Mesothelial cell of epicardium (in vitro differentiated cells): ENCODE results near the gene FAXC. TPM values are rescaled to one million over a fixed set of nuclear protein-coding genes. Genes with fewer than 3 reads are reported as not detected.

Experiments used
- DNase-seq, 2 experiments: peaks; one replicate each; pipeline ENCODE4 v3.0.0; 2021; ENCODE audit warnings: low spot score in 2 of 2; ENCODE audit not compliant: unreplicated experiment in 2 of 2
- H3K27ac Mint-ChIP-seq: 2 replicates; pipeline ENCODE4 v1.8.0; 2021; ENCODE audit warnings: mixed read lengths
- H3K27me3 Mint-ChIP-seq: 2 replicates; pipeline ENCODE4 v1.8.0; 2021; ENCODE audit warnings: low read depth, mixed read lengths
- H3K36me3 Mint-ChIP-seq: 2 replicates; pipeline ENCODE4 v1.8.0; 2021; ENCODE audit warnings: mixed read lengths
- H3K4me1 Mint-ChIP-seq: 2 replicates; pipeline ENCODE4 v1.8.0; 2021; ENCODE audit warnings: mixed read lengths
- H3K4me3 Mint-ChIP-seq: 2 replicates; pipeline ENCODE4 v1.8.0; 2021; ENCODE audit warnings: mild to moderate bottlenecking, moderate library complexity, mixed read lengths
- H3K9me3 Mint-ChIP-seq: 2 replicates; pipeline ENCODE4 v1.8.0; 2021; ENCODE audit warnings: mixed read lengths
- total RNA-seq: library from RNA; stranded (reverse); gene quantifications from 3 replicates; pipeline ENCODE4 v1.2.1, GENCODE V29; 2021
- TF ChIP-seq, protein P1 (sequence below): fragments of 200-600 bp; sonication (generic); IDR thresholded peaks from one replicate; pipeline ENCODE4 v1.5.0; 2021; ENCODE audit warnings: antibody characterized with exemption; ENCODE audit not compliant: unreplicated experiment

Gene FAXC
- total RNA-seq, 1 donor from 2014 or later = 11.0 TPM

DNA sequence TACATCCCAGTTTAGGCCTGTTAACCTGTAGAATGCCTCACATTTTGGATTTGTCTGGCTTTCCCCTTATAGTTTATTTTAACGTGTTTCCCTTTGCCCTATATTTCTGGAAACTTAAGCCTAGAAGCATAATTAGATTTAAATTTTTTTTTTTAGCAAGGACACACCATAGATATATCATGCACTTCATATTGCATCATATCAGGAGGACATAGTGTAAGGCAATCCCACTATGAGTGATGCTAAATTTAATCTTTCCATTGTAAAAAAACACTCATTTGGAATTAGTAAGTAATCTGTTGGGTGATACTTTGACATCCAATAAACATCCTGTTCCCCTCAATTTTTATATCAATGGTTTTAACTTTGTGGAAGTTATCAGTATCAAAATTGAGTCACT lies 10.3 kb upstream of the FAXC start:
- Mint-ChIP-seq H3K36me3 (no peaks in the 10 kb centered on the region), H3K9me3 (no peaks in the 10 kb centered on the region), H3K4me1 (no peaks in the 10 kb centered on the region), H3K4me3 (no peak overlapping the region), H3K27me3 (peaks cover 45% of the 10 kb centered on the region), H3K27ac (no peak overlapping the region)
- DNase-seq = no peak
- TF ChIP-seq, protein P1, sequence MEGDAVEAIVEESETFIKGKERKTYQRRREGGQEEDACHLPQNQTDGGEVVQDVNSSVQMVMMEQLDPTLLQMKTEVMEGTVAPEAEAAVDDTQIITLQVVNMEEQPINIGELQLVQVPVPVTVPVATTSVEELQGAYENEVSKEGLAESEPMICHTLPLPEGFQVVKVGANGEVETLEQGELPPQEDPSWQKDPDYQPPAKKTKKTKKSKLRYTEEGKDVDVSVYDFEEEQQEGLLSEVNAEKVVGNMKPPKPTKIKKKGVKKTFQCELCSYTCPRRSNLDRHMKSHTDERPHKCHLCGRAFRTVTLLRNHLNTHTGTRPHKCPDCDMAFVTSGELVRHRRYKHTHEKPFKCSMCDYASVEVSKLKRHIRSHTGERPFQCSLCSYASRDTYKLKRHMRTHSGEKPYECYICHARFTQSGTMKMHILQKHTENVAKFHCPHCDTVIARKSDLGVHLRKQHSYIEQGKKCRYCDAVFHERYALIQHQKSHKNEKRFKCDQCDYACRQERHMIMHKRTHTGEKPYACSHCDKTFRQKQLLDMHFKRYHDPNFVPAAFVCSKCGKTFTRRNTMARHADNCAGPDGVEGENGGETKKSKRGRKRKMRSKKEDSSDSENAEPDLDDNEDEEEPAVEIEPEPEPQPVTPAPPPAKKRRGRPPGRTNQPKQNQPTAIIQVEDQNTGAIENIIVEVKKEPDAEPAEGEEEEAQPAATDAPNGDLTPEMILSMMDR = no peak

DNA sequence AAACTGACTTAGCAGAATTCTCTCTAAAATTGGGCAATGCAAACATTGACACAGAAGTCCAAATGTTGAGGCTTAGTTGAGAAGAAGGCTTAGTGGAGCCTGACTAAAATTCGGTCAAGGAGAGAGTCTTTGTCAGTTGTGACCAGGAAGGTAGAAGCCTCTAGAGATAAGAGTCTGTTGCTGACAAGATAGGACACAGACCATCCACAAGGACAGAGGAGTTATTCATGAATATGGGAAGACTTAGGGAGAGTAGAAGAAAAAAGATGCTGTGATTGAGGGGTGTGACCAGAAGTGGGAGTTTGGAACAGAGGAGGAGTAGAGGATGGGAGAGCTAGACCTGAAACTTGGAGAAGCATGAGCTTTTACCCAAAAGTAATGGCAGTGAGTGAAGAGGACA lies 7.2 kb upstream of the FAXC start:
- H3K9me3 Mint-ChIP-seq = no peaks in the 10 kb centered on the region
- no peaks in the 10 kb centered on the region for H3K36me3 Mint-ChIP-seq
- H3K4me3 Mint-ChIP-seq = no peak overlapping the region
- DNase-seq = no peak
- H3K27me3 Mint-ChIP-seq = peaks cover 57% of the 10 kb centered on the region
- H3K27ac Mint-ChIP-seq = no peak overlapping the region
- TF ChIP-seq, protein P1 = no peak
- no peaks in the 10 kb centered on the region for H3K4me1 Mint-ChIP-seq

DNA sequence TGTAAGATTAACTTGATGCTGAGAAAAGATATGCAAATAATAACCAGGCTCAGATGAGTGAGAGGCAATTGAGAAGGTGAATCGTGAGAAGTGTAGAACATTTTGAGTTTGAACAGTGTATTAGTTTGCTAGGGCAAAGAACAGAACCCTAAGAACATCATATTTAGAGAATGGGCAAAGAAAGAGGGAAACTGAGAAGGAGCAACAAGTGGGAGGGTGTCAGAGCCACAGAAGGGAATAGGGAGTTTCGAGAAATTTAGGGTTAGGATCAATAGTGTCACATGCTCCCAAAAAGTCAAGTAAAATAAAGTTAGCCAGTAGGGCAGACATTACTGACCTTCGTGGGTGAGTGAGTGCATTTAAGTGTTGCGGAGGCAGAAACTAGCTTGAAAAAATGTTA lies 5.5 kb upstream of the FAXC start:
- Mint-ChIP-seq H3K27me3 (peaks cover 54% of the 10 kb centered on the region), H3K4me1 (peaks cover 3% of the 10 kb centered on the region), H3K36me3 (no peaks in the 10 kb centered on the region), H3K27ac (no peak overlapping the region), H3K4me3 (no peak overlapping the region), H3K9me3 (no peaks in the 10 kb centered on the region)
- DNase-seq = no peak
- TF ChIP-seq, protein P1 = no peak

DNA sequence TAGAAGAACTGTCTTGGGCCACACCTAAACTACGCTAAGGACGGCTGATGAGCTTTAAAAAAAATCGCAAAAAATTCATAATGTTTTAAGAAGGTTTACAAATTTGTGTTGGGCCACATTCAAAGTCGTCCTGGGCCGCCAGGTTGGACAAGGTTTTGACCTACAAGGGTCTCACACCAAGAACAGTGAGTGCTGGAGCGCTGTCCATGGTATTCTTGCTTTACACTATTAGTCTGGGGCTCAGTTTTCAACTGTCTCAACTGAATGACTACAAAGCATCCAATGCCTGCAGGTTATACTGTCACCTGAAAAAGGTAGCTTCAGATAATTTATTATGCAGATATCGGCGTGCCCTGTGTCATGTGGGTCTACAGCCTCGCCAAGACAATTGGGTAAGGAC lies 3.7 kb upstream of the FAXC start:
- H3K27me3 Mint-ChIP-seq = peaks cover 51% of the 10 kb centered on the region
- H3K9me3 Mint-ChIP-seq = no peaks in the 10 kb centered on the region
- TF ChIP-seq, protein P1 = no peak
- no peaks in the 10 kb centered on the region for H3K36me3 Mint-ChIP-seq
- no peak overlapping the region for H3K27ac Mint-ChIP-seq
- no peak overlapping the region for H3K4me3 Mint-ChIP-seq
- H3K4me1 Mint-ChIP-seq = peaks cover 11% of the 10 kb centered on the region
- DNase-seq = no peak

DNA sequence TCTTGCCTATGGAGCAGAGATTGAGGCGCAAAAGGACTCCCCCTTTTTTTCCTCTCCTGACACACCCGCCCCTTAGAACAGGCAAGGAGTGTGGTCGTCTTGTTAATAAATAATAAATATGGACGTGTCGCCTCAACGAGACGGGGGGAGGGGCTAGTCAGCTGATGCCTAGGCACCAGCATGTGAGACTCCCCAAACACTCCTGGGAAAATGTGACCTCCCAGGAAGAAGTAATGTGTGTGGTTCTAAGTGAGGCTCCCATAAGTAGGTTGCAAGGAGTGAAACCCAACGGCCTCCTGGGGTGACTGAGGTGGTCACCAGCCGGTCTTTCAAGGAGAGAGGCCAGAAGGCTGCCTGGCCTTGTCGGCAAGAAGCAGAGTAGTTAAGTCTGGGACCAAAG lies 1.1 kb upstream of the FAXC start:
- TF ChIP-seq, protein P1 = no peak
- peak overlapping the region; percentile 63 for H3K4me3 Mint-ChIP-seq
- H3K27me3 Mint-ChIP-seq = peaks cover 31% of the 10 kb centered on the region
- H3K27ac Mint-ChIP-seq = no peak overlapping the region
- no peaks in the 10 kb centered on the region for H3K9me3 Mint-ChIP-seq
- peaks cover 15% of the 10 kb centered on the region for H3K4me1 Mint-ChIP-seq
- no peaks in the 10 kb centered on the region for H3K36me3 Mint-ChIP-seq
- DNase-seq = no peak
